A549 (cell line): Measurements from ENCODE around the gene ENGASE. TPM values are rescaled to one million over a fixed set of nuclear protein-coding genes. Genes with fewer than 3 reads are reported as not detected.

Experiments
- ATAC-seq, 2 experiments: fragments of 200-7000 bp in 1 of 2; fragments of >200 bp in 1 of 2; cut with Nextera tagmentation in 1 of 2; cut with Tn5 transposase in 1 of 2; 3 replicates each; pipeline versions ENCODE4 v1.8.0 to v1.9.1; 2018 to 2020; ENCODE audit warnings: mild to moderate bottlenecking in 1 of 2, moderate library complexity in 1 of 2
- CTCF ChIA-PET: fragments of 300-600 bp; sonication (Branson Sonifier 250); formaldehyde crosslinking; extraction: SDS; loops from one replicate; lab custom pipeline; 2021; ENCODE audit warnings: antibody characterized with exemption, inconsistent platforms; lab: Yijun Ruan, JAX
- POLR2A ChIA-PET: fragments of 350-600 bp; formaldehyde crosslinking; extraction: SDS; loops from one replicate; lab custom pipeline; 2021; ENCODE audit warnings: antibody characterized with exemption, inconsistent platforms; lab: Yijun Ruan, JAX
- DNase-seq, 2 experiments: peaks; one replicate each; pipeline versions ENCODE4 v3.0.0 to v3.0.0-alpha.2; 2011 to 2016; ENCODE audit warnings: low read depth in 1 of 2, low spot score in 1 of 2
- FAIRE-seq: peaks from 2 replicates; lab custom pipeline; 2011; peaks lifted over from hg19 to GRCh38; lab: Jason Lieb, UNC
- H3K27ac ChIP-seq, 2 experiments: fragments of >200 bp; sonication (Bioruptor Twin); formaldehyde crosslinking; 3 replicates each; pipeline ENCODE4 v1.5.1; 2016 to 2017
- H3K4me1 ChIP-seq: fragments of >200 bp; sonication (Bioruptor Twin); formaldehyde crosslinking; 3 replicates; pipeline ENCODE4 v1.6.1; 2016
- H3K4me2 ChIP-seq: fragments of >200 bp; sonication (Bioruptor Twin); formaldehyde crosslinking; 3 replicates; pipeline ENCODE4 v1.6.1; 2016
- H3K4me3 ChIP-seq: fragments of >200 bp; sonication (Bioruptor Twin); formaldehyde crosslinking; 3 replicates; pipeline ENCODE4 v1.5.1; 2016
- H3K9me3 ChIP-seq: fragments of >200 bp; sonication (Bioruptor Twin); formaldehyde crosslinking; 3 replicates; pipeline ENCODE4 v1.6.1; 2016
- CBX2 ChIP-seq: fragments of 200-600 bp; sonication (generic); IDR thresholded peaks from 2 replicates; pipeline ENCODE4 v1.6.1; 2016; ENCODE audit warnings: low read depth, mild to moderate bottlenecking, borderline replicate concordance
- CBX8 ChIP-seq: fragments of 200-600 bp; sonication (generic); IDR thresholded peaks from 2 replicates; pipeline ENCODE4 v1.6.1; 2016
- CHD2 ChIP-seq: fragments of 150-350 bp; IDR thresholded peaks from 2 replicates; pipeline ENCODE4 v1.6.1; 2014; ENCODE audit warnings: low read length; ENCODE audit not compliant: partially characterized antibody
- EHMT2 ChIP-seq: fragments of 200-600 bp; sonication (generic); IDR thresholded peaks from 2 replicates; pipeline ENCODE4 v1.6.1; 2016; ENCODE audit warnings: antibody characterized with exemption, low read depth, mild to moderate bottlenecking, moderate library complexity
- ESRRA ChIP-seq: fragments of 150-350 bp; IDR thresholded peaks from 2 replicates; pipeline ENCODE4 v1.6.1; 2014; ENCODE audit warnings: mild to moderate bottlenecking, low read length, borderline replicate concordance
- HOXA7 ChIP-seq: fragments of 250-450 bp; sonication (Bioruptor Pico); IDR thresholded peaks from 2 replicates; pipeline ENCODE4 v1.5.0; 2020; ENCODE audit warnings: mild to moderate bottlenecking, moderate library complexity
- HOXB5 ChIP-seq: fragments of 250-450 bp; sonication (Bioruptor Pico); IDR thresholded peaks from 2 replicates; pipeline ENCODE4 v1.5.0; 2020; ENCODE audit warnings: mild to moderate bottlenecking, moderate library complexity
- JUNB ChIP-seq: fragments of >200 bp; sonication (Bioruptor Twin); formaldehyde crosslinking; IDR thresholded peaks from 2 replicates; pipeline ENCODE4 v1.6.1; 2016
- KDM1A ChIP-seq: fragments of 200-600 bp; sonication (generic); IDR thresholded peaks from 2 replicates; pipeline ENCODE4 v1.6.1; 2016; ENCODE audit warnings: low read depth, mild to moderate bottlenecking
- KDM5A ChIP-seq: fragments of 200-600 bp; sonication (generic); IDR thresholded peaks from 2 replicates; pipeline ENCODE4 v1.6.1; 2016; ENCODE audit warnings: antibody characterized with exemption, mild to moderate bottlenecking
- MAX ChIP-seq: IDR thresholded peaks from 2 replicates; pipeline ENCODE4 v1.6.1; 2012
- MYC ChIP-seq: IDR thresholded peaks from 2 replicates; pipeline ENCODE4 v1.6.1; 2012; ENCODE audit warnings: mild to moderate bottlenecking, inconsistent platforms, low read length, improper control_type of control experiment, borderline replicate concordance
- PHF8 ChIP-seq: fragments of 200-600 bp; sonication (generic); IDR thresholded peaks from 2 replicates; pipeline ENCODE4 v1.6.1; 2016; ENCODE audit warnings: low read depth, mild to moderate bottlenecking, antibody characterized with exemption, moderate library complexity, borderline replicate concordance
- POLR2A ChIP-seq: IDR thresholded peaks from 2 replicates; pipeline ENCODE4 v1.6.1; 2012; ENCODE audit warnings: mild to moderate bottlenecking, low read length
- RARB ChIP-seq: fragments of 250-450 bp; sonication (Bioruptor Pico); IDR thresholded peaks from 2 replicates; pipeline ENCODE4 v1.8.0; 2021; ENCODE audit warnings: mild to moderate bottlenecking, moderate library complexity
- RCOR1 ChIP-seq: fragments of 150-350 bp; IDR thresholded peaks from 2 replicates; pipeline ENCODE4 v1.6.1; 2014; ENCODE audit warnings: antibody characterized with exemption, low read length, low read depth
- RFX5 ChIP-seq: fragments of 450-650 bp; IDR thresholded peaks from 2 replicates; pipeline ENCODE4 v1.7.1; 2014; ENCODE audit warnings: antibody characterized with exemption, mild to moderate bottlenecking, moderate library complexity
- TP53 ChIP-seq: fragments of 250-450 bp; sonication (Bioruptor Pico); IDR thresholded peaks from 2 replicates; pipeline ENCODE4 v1.5.0; 2021; ENCODE audit warnings: mild to moderate bottlenecking, moderate library complexity
- USF2 ChIP-seq: fragments of 450-650 bp; IDR thresholded peaks from 2 replicates; pipeline ENCODE4 v1.6.1; 2014; ENCODE audit warnings: antibody characterized with exemption
- WGBS: methylation state at CpG from one replicate; pipeline ENCODE4 v1.1.6; 2017; ENCODE audit errors: missing lambda C conversion rate; 5-methylcytosine and 5-hydroxymethylcytosine counted together
- polyA plus RNA-seq, 4 experiments: library from polyadenylated mRNA; depleted of rRNA in 3 of 4; stranded (reverse); fragments of >200 nt; fragmentation: RNase III in 1 of 4; extraction: RNeasy Plus Mini Kit Qiagen cat#74134 plus additional on column Dnase treatment in 1 of 4; gene quantifications; 2 replicates in 3 of 4; 3 replicates in 1 of 4; pipeline ENCODE4 v1.2.3, GENCODE V29; 2011 to 2017
- TF ChIP-seq, protein P1 (sequence below): fragments of >200 bp; sonication (Bioruptor Twin); formaldehyde crosslinking; IDR thresholded peaks from 3 replicates; pipeline ENCODE4 v1.6.1; 2016
- TF ChIP-seq, protein P2 (sequence below): fragments of 150-350 bp; IDR thresholded peaks from 2 replicates; pipeline ENCODE4 v1.6.1; 2014; ENCODE audit warnings: low read depth, mild to moderate bottlenecking, low read length

The ENGASE gene
- polyA plus RNA-seq, 2 of the 4 experiments (the other 2 are of a cell fraction) = 13.4 to 41.7 TPM

DNA sequence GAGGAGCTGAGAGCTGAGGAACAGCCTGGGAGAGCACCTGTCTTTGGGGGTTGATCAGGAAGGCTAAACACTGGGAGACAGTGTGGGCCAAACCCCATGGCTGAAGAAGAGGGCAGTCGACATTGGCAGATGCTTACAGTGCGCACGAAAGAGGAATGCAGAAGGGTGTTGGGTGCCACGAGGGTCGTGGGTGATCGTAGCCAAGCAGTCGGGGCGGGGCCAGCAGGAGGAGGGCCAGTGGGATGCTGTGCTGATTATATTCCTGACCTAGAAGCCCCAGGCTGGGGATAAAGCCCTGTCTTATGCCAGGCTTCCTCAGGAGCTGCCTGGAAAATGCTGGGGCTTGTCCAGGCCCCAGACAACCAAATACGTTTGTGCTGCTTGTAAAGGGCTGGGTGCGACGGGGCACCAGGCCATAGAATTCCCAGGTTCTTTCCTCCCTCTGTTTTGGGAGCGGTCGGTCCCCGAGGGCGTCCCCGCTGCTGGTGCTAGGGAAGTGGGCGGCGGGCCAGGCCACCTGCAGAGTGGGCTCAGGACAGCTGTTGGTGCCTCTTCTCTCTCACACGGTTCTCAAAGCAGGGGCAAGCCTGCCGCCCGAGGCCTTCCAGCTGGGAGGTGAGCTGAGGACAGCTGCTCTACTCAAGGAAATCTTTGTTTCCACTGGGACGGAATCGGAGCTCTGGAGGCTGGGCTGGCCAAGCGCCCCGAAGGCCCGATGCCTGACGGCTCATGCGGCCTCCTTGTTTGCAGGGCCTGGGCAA is 40.7 kb upstream of the ENGASE start:
- no peak overlapping the region for H3K4me3 ChIP-seq
- CTCF ChIA-PET = interaction anchor here (0.9 to 18.2 kb wide), 16 partner anchors 8 to 359 kb away, joined by 3 to 376 read pairs (median 5); partner anchors contain the start of gene CANT1
- H3K9me3 ChIP-seq = no peaks in the 10 kb centered on the region
- peak overlapping the region in 1 of 2 experiments; percentile 89; a peak in 4 of 6 replicates for H3K27ac ChIP-seq
- DNase-seq (no peak), ATAC-seq (no peak), FAIRE-seq (no peak)
- POLR2A ChIA-PET = interaction anchor here (0.8 kb wide), 1 partner anchor 7 kb away, joined by 8 read pairs; no protein-coding TSS in a partner anchor
- peaks cover 33% of the 10 kb centered on the region for H3K4me1 ChIP-seq
- WGBS = 80% methylated on average over 28 of the region's 28 CpGs
- TF ChIP-seq RFX5 = no peak
- TF ChIP-seq KDM1A = no peak
- no peak for TF ChIP-seq MAX
- no peak for TF ChIP-seq KDM5A
- TF ChIP-seq RARB (CRISPR knock-in tag) = no peak
- TF ChIP-seq USF2 = no peak
- no peak for TF ChIP-seq TP53 (CRISPR knock-in tag)
- TF ChIP-seq JUNB = no peak
- no peak for TF ChIP-seq HOXB5
- no peak for TF ChIP-seq POLR2A
- TF ChIP-seq CBX8 = no peak
- TF ChIP-seq MYC = no peak
- no peak for TF ChIP-seq HOXA7 (CRISPR knock-in tag)
- TF ChIP-seq CHD2 = no peak
- no peak for TF ChIP-seq CBX2
- no peak overlapping the region for H3K4me2 ChIP-seq

DNA sequence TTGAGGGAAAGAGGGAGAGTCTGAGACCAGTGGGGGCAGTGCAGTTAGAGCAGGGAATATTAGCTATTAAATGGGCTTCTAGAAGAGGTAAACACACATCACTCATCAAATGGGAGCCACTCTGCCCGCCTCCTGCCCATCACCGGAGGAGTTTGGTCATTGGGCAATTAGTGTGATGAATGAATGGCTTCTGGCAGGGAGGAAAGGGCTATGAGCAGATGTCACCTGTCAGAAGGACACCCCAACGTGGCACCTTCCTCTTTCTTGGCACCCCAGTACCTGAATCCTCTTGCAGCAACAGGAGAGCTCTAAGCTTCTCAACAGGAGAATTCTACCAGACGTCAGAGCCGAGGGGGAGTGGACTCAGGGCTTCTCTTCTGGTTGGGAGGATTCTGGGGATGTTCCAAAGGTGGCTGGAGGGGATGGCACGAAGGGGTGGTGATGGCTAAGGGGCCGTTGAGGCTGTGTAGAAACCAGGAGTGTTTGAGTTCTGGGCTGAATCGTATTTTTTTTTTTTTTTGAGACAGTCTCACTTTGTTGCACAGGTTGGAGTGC is 39.6 kb upstream of the ENGASE start:
- DNase-seq (no peak), FAIRE-seq (no peak)
- CTCF ChIA-PET = interaction anchor here (0.8 to 18.2 kb wide), 14 partner anchors 9 to 358 kb away, joined by 3 to 376 read pairs (median 4); partner anchors contain the start of gene CANT1
- H3K27ac ChIP-seq = peak overlapping the region; percentile 22 to 89; a peak in 3 of 6 replicates
- WGBS = 63% methylated on average over 8 of the region's 8 CpGs
- TF ChIP-seq MAX = no peak
- TF ChIP-seq PHF8 = no peak
- TF ChIP-seq, protein P1, sequence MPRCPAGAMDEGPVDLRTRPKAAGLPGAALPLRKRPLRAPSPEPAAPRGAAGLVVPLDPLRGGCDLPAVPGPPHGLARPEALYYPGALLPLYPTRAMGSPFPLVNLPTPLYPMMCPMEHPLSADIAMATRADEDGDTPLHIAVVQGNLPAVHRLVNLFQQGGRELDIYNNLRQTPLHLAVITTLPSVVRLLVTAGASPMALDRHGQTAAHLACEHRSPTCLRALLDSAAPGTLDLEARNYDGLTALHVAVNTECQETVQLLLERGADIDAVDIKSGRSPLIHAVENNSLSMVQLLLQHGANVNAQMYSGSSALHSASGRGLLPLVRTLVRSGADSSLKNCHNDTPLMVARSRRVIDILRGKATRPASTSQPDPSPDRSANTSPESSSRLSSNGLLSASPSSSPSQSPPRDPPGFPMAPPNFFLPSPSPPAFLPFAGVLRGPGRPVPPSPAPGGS = no peak
- no peak for TF ChIP-seq JUNB
- no peak for TF ChIP-seq EHMT2
- no peak for TF ChIP-seq ESRRA
- TF ChIP-seq RARB (CRISPR knock-in tag) = no peak
- no peak for TF ChIP-seq RCOR1
- TF ChIP-seq CBX2 = no peak
- TF ChIP-seq KDM5A = no peak
- TF ChIP-seq HOXB5 = no peak
- TF ChIP-seq, protein P2, sequence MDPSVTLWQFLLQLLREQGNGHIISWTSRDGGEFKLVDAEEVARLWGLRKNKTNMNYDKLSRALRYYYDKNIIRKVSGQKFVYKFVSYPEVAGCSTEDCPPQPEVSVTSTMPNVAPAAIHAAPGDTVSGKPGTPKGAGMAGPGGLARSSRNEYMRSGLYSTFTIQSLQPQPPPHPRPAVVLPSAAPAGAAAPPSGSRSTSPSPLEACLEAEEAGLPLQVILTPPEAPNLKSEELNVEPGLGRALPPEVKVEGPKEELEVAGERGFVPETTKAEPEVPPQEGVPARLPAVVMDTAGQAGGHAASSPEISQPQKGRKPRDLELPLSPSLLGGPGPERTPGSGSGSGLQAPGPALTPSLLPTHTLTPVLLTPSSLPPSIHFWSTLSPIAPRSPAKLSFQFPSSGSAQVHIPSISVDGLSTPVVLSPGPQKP = no peak
- TF ChIP-seq, all 56 proteins: peak for 0
- Histone ChIP-seq H3K4me1 (peaks cover 42% of the 10 kb centered on the region), H3K4me3 (no peak overlapping the region), H3K9me3 (no peaks in the 10 kb centered on the region), H3K4me2 (no peak overlapping the region)
- POLR2A ChIA-PET = interaction anchor here (0.8 to 0.9 kb wide), 2 partner anchors 8 to 10 kb away, joined by 4 to 8 read pairs; no protein-coding TSS in a partner anchor
- ATAC-seq = no peak
